ENCODE measurements around the gene ASXL3. TPM values are rescaled to one million over a fixed set of nuclear protein-coding genes. Genes with fewer than 3 reads are reported as not detected.

Gene ASXL3
- polyA plus RNA-seq, 6 donors from 2014 or later, result not detected

GRCh38 chr18:33594799-33595198, 16.8 kb downstream of the ASXL3 start:
- no peaks in the 10 kb centered on the region for H3K36me3 Mint-ChIP-seq
- H3K27me3 Mint-ChIP-seq, result no peaks in the 10 kb centered on the region

DNA sequence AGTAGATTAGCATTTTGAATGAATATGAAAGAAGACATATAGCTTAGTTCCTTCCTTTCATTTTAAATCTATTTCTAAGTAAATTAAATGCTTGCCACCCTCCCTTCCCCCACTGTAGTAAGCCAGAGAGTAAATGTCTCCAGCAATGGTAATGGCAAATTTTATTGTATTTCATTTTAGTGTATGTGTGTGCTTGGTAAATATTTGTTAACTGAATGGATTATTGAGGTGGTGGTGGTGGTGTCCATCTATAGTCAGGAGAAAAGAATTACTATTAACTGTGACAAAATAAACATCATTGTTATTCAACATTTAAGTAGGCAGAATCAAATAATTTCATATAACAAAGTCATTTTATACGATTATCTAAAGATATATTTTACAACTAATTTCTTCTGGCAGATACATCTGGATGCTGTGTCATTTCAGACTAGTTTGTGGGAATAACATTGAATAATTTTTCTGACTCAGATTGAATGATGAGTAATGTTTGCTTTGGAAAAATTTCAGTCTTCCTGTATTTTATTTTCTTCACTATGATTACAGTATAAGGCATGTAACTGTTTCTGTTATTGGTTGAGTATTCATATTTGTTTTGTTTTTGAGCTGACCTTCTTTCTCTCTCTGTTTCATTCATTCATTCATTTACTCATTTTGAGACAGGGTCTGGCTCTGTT, 18.3 kb downstream of the ASXL3 start:
- no peak overlapping the region for H3K27ac Mint-ChIP-seq
- no peaks in the 10 kb centered on the region for H3K27me3 Mint-ChIP-seq
- H3K9me3 Mint-ChIP-seq, result peaks cover 0 to 2% (median 0%) of the 10 kb centered on the region in 7 donors
- DNase-seq, result no peak
- H3K4me3 Mint-ChIP-seq, result peak overlapping the region in 1 of 8 donors; percentile 38
- H3K4me1 Mint-ChIP-seq, result no peaks in the 10 kb centered on the region
- no peak for ATAC-seq (ENCODE audit: low read depth in 2 of 2)
- H3K36me3 Mint-ChIP-seq, result no peaks in the 10 kb centered on the region

More at GRCh38 chr18:33594799-33595198, 16.8 kb downstream of the ASXL3 start:
- DNase-seq (no peak), ATAC-seq (ENCODE audit: low read depth in 2 of 2) (no peak)
- H3K27ac Mint-ChIP-seq, result no peak overlapping the region
- no peaks in the 10 kb centered on the region for H3K4me1 Mint-ChIP-seq
- H3K9me3 Mint-ChIP-seq, result peaks cover 0 to 2% (median 0%) of the 10 kb centered on the region in 7 donors
- H3K4me3 Mint-ChIP-seq, result no peak overlapping the region

DNA sequence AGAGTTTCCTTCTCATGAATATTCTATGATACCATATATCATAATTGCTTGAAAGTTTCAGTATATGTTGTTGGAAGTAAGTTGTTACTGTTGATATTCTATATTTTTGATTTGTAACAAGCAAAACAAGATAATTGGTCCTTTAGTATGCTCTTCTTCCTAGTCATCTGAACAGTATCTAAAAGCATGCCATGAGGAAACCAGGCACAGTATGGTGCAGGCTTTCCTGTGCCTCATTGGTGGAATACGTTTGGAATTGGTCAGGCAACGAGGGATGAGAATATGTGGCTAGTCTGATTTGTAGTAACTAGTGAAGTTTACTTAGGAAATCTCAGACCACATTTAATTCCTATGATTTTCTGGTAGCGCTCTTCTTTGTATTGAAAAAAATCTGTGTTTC, 22.8 kb downstream of the ASXL3 start:
- no peak for DNase-seq
- Mint-ChIP-seq H3K4me1 (no peaks in the 10 kb centered on the region), H3K27me3 (no peaks in the 10 kb centered on the region)

GRCh38 chr18:33603454-33603853, 25.4 kb downstream of the ASXL3 start:
- Mint-ChIP-seq H3K27ac (no peak overlapping the region), H3K9me3 (peaks cover 0 to 11% (median 2%) of the 10 kb centered on the region in 7 donors), H3K4me1 (no peaks in the 10 kb centered on the region), H3K27me3 (no peaks in the 10 kb centered on the region), H3K4me3 (no peak overlapping the region), H3K36me3 (no peaks in the 10 kb centered on the region)
- ATAC-seq (ENCODE audit: low read depth in 2 of 2), result no peak
- no peak for DNase-seq

More for the DNA sequence above, 22.8 kb downstream of the ASXL3 start:
- no peak overlapping the region for H3K27ac Mint-ChIP-seq
- H3K36me3 Mint-ChIP-seq, result no peaks in the 10 kb centered on the region
- ATAC-seq (ENCODE audit: low read depth in 2 of 2), result no peak
- H3K9me3 Mint-ChIP-seq, result peaks cover 0 to 7% (median 2%) of the 10 kb centered on the region in 7 donors
- no peak overlapping the region for H3K4me3 Mint-ChIP-seq

GRCh38 chr18:33605250-33605649, 27.2 kb downstream of the ASXL3 start:
- ATAC-seq (ENCODE audit: low read depth in 2 of 2), result no peak
- Mint-ChIP-seq H3K27ac (peak overlapping the region in 1 of 6 donors; percentile 21), H3K9me3 (peaks cover 0 to 11% (median 2%) of the 10 kb centered on the region in 7 donors), H3K4me1 (no peaks in the 10 kb centered on the region), H3K27me3 (no peaks in the 10 kb centered on the region), H3K36me3 (no peaks in the 10 kb centered on the region), H3K4me3 (no peak overlapping the region)
- no peak for DNase-seq

DNA sequence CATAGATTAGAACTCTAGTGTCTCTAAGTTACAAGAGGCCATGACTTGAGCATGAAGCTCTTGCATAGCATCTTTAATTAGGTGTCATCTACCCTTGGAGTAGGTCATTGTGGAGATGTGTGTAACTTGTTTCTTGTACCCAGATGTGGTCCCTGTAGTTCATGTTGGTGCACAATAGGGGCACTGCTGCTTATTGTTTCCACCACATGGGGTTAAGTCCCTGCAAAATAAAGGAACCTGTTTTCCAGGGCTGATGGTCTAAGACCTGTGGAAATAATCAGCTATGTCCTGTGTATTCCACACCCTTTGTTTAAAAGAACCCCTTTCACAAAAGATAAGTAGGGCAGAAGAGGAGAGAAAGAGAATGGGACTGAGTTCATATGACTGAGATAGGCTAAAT, 28.6 kb downstream of the ASXL3 start:
- ATAC-seq (ENCODE audit: low read depth in 2 of 2), result no peak
- no peak overlapping the region for H3K27ac Mint-ChIP-seq

GRCh38 chr18:33611525-33612135, 33.6 kb downstream of the ASXL3 start:
- Mint-ChIP-seq H3K36me3 (no peaks in the 10 kb centered on the region), H3K27ac (no peak overlapping the region), H3K4me1 (no peaks in the 10 kb centered on the region), H3K27me3 (no peaks in the 10 kb centered on the region), H3K9me3 (no peaks in the 10 kb centered on the region), H3K4me3 (no peak overlapping the region)
- DNase-seq, result no peak
- no peak for ATAC-seq (ENCODE audit: low read depth in 2 of 2)

More for the DNA sequence above, 28.6 kb downstream of the ASXL3 start:
- Mint-ChIP-seq H3K36me3 (no peaks in the 10 kb centered on the region), H3K27me3 (no peaks in the 10 kb centered on the region), H3K4me3 (no peak overlapping the region), H3K9me3 (peaks cover 0 to 11% (median 2%) of the 10 kb centered on the region in 7 donors), H3K4me1 (no peaks in the 10 kb centered on the region)
- no peak for DNase-seq

DNA sequence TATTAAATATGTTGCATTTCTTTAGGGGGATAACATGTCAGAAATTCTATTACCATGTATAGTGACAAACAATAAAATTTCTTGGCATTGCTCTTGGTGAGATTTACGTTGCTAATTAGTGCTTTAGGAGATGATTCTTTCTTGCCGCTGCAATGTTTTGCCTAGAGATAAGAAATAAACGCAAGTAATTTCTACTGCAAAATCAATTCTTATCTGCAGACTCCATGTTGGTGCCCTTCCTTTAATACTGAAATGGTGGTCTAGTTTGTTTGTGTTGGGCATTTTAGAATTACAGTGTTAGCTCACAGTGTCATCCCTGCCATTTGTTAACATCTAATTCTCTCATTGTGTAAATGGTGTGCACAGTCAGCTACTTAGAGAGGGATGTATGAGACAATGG, 34.6 kb downstream of the ASXL3 start:
- Mint-ChIP-seq H3K27ac (peak overlapping the region in 1 of 6 donors; percentile 7), H3K4me1 (no peaks in the 10 kb centered on the region), H3K9me3 (no peaks in the 10 kb centered on the region), H3K4me3 (no peak overlapping the region), H3K27me3 (no peaks in the 10 kb centered on the region), H3K36me3 (no peaks in the 10 kb centered on the region)
- no peak for ATAC-seq (ENCODE audit: low read depth in 2 of 2)
- no peak for DNase-seq

DNA sequence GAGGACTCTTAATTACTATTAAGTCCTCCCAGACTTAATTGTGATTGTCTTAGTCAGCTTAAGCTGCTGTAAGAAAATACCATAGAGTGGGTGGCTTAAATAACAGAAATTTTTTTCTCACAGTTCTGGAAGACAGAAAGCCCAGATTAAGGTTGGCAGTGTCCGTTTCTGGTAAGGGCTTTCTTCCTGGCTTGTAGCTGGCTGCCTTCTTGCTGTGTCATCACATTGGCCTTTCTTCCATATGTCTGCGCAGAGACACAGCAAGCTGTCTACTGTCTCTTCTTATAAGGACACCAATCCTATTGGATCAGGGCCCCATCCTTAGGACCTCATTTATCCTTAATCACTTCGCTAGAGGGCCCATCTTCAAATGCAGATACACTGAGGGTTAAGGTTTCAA, 38.5 kb downstream of the ASXL3 start:
- H3K36me3 Mint-ChIP-seq, result no peaks in the 10 kb centered on the region
- H3K9me3 Mint-ChIP-seq, result peaks cover 0 to 2% (median 0%) of the 10 kb centered on the region in 7 donors
- ATAC-seq (ENCODE audit: low read depth in 2 of 2) (no peak), DNase-seq (no peak)
- H3K27ac Mint-ChIP-seq, result no peak overlapping the region
- no peaks in the 10 kb centered on the region for H3K4me1 Mint-ChIP-seq
- no peak overlapping the region for H3K4me3 Mint-ChIP-seq
- H3K27me3 Mint-ChIP-seq, result no peaks in the 10 kb centered on the region

- Mint-ChIP-seq H3K4me3 (no peak overlapping the region), H3K36me3 (no peaks in the 10 kb centered on the region), H3K27ac (no peak overlapping the region), H3K9me3 (no peaks in the 10 kb centered on the region), H3K4me1 (no peaks in the 10 kb centered on the region), H3K27me3 (peaks cover 0 to 4% (median 0%) of the 10 kb centered on the region in 3 donors)
- DNase-seq, result no peak
- ATAC-seq (ENCODE audit: low read depth in 2 of 2), result no peak
Observed at GRCh38 chr18:33627114-33627513, 49.1 kb downstream of the ASXL3 start.

GRCh38 chr18:33630476-33630875, 52.5 kb downstream of the ASXL3 start:
- Mint-ChIP-seq H3K4me1 (no peaks in the 10 kb centered on the region), H3K27ac (no peak overlapping the region), H3K4me3 (no peak overlapping the region), H3K9me3 (peaks cover 0 to 5% (median 0%) of the 10 kb centered on the region in 7 donors), H3K27me3 (peaks cover 0 to 7% (median 0%) of the 10 kb centered on the region in 3 donors), H3K36me3 (no peaks in the 10 kb centered on the region)
- DNase-seq (no peak), ATAC-seq (ENCODE audit: low read depth in 2 of 2) (no peak)

- Mint-ChIP-seq H3K27ac (no peak overlapping the region), H3K36me3 (no peaks in the 10 kb centered on the region), H3K4me1 (no peaks in the 10 kb centered on the region), H3K27me3 (no peaks in the 10 kb centered on the region), H3K4me3 (no peak overlapping the region), H3K9me3 (peaks cover 0 to 2% (median 0%) of the 10 kb centered on the region in 7 donors)
- DNase-seq, result no peak
- ATAC-seq (ENCODE audit: low read depth in 2 of 2), result no peak
Observed at GRCh38 chr18:33641141-33641540, 63.1 kb downstream of the ASXL3 start.

DNA sequence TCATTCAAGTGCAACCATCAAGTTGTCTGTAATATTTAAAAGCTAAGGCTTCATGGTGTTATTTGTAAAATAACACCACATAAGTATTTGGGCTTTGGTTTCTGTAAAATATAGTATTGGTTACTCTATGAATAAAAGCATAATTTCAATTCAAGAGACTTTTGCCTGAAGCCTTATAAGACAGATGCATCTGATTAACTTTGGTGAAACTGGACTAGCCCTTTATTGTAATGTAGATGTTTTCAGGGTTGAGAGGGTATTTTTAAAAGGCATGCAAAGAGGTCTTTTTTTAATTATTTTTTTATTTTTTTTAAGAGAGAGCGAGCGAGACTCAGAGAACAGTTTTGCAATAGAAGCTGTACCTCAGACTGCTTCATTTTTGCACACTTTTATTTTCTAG, 66.5 kb downstream of the ASXL3 start:
- no peaks in the 10 kb centered on the region for H3K27me3 Mint-ChIP-seq
- no peaks in the 10 kb centered on the region for H3K9me3 Mint-ChIP-seq
- no peaks in the 10 kb centered on the region for H3K4me1 Mint-ChIP-seq
- H3K36me3 Mint-ChIP-seq, result no peaks in the 10 kb centered on the region
- DNase-seq, result no peak
- H3K27ac Mint-ChIP-seq, result no peak overlapping the region
- H3K4me3 Mint-ChIP-seq, result no peak overlapping the region
- ATAC-seq (ENCODE audit: low read depth in 2 of 2), result no peak

DNA sequence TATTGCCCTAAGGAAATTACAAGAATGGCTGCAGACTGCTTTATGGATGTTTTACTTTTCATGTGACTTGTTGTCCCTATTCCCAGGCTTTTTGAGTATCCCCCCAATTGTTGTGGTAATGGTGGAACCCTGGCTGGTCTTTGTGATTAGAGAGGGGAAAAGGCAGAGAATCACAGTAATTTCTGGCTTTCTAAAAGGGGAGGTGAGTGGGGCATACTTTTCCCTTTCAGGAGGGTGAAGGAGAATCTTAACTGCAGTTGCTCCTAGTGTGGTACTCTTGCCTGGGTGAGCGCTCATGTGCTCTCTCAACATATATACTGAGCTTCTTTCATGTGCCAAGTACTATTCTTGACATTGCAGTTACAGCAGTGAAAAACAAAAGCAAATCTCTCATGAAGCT, 69.3 kb downstream of the ASXL3 start:
- Mint-ChIP-seq H3K36me3 (no peaks in the 10 kb centered on the region), H3K4me1 (no peaks in the 10 kb centered on the region)

More for the DNA sequence above, 69.3 kb downstream of the ASXL3 start:
- H3K4me3 Mint-ChIP-seq, result no peak overlapping the region
- ATAC-seq (ENCODE audit: low read depth in 2 of 2), result no peak
- no peaks in the 10 kb centered on the region for H3K27me3 Mint-ChIP-seq
- H3K9me3 Mint-ChIP-seq, result no peaks in the 10 kb centered on the region
- DNase-seq, result no peak
- H3K27ac Mint-ChIP-seq, result no peak overlapping the region

All from naive B cell (primary cell).